ENCODE results near the gene AP4S1.

- TF ChIP-seq CTCF (IDR thresholded peaks at IDR 0.05 in 4 of 5, conservative IDR thresholded peaks at IDR 0.05 in 1 of 5), result no peak
- no peak for TF ChIP-seq POLR2A (IDR thresholded peaks at IDR 0.05)
Observed at GRCh38 chr14:31070431-31070830, 45.0 kb downstream of the AP4S1 start.
